Measurements from ENCODE around the gene NRSN1.

GRCh38 chr6:24122139-24122538, 3.9 kb upstream of the NRSN1 start:
- no peak for TF ChIP-seq RAD21 (CRISPR knock-in tag; IDR thresholded peaks at IDR 0.05)
- TF ChIP-seq, protein P1, sequence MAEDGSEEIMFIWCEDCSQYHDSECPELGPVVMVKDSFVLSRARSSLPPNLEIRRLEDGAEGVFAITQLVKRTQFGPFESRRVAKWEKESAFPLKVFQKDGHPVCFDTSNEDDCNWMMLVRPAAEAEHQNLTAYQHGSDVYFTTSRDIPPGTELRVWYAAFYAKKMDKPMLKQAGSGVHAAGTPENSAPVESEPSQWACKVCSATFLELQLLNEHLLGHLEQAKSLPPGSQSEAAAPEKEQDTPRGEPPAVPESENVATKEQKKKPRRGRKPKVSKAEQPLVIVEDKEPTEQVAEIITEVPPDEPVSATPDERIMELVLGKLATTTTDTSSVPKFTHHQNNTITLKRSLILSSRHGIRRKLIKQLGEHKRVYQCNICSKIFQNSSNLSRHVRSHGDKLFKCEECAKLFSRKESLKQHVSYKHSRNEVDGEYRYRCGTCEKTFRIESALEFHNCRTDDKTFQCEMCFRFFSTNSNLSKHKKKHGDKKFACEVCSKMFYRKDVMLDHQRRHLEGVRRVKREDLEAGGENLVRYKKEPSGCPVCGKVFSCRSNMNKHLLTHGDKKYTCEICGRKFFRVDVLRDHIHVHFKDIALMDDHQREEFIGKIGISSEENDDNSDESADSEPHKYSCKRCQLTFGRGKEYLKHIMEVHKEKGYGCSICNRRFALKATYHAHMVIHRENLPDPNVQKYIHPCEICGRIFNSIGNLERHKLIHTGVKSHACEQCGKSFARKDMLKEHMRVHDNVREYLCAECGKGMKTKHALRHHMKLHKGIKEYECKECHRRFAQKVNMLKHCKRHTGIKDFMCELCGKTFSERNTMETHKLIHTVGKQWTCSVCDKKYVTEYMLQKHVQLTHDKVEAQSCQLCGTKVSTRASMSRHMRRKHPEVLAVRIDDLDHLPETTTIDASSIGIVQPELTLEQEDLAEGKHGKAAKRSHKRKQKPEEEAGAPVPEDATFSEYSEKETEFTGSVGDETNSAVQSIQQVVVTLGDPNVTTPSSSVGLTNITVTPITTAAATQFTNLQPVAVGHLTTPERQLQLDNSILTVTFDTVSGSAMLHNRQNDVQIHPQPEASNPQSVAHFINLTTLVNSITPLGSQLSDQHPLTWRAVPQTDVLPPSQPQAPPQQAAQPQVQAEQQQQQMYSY (CRISPR knock-in tag; IDR thresholded peaks at IDR 0.05), result no peak
- TF ChIP-seq, protein P2, sequence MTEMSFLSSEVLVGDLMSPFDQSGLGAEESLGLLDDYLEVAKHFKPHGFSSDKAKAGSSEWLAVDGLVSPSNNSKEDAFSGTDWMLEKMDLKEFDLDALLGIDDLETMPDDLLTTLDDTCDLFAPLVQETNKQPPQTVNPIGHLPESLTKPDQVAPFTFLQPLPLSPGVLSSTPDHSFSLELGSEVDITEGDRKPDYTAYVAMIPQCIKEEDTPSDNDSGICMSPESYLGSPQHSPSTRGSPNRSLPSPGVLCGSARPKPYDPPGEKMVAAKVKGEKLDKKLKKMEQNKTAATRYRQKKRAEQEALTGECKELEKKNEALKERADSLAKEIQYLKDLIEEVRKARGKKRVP (CRISPR knock-in tag; IDR thresholded peaks at IDR 0.05), result no peak
- TF ChIP-seq HCFC1 (IDR thresholded peaks at IDR 0.05; ENCODE audit: low read depth, low read length), result no peak
- no peak for TF ChIP-seq NFE2L2 (IDR thresholded peaks at IDR 0.05; ENCODE audit: low read length)
